Nephron (organoid): ENCODE results near the gene SMAD9.

Source experiments
- H3K27ac Mint-ChIP-seq, 3 experiments: 2 replicates each; pipeline ENCODE4 v1.8.0; 2020; ENCODE audit warnings: mixed read lengths in 3 of 3, mild to moderate bottlenecking in 2 of 3, moderate library complexity in 1 of 3
- H3K27me3 Mint-ChIP-seq: 2 replicates; pipeline ENCODE4 v1.8.0; 2021; ENCODE audit warnings: low read depth, mild to moderate bottlenecking, moderate library complexity, mixed read lengths
- H3K36me3 Mint-ChIP-seq: 2 replicates; pipeline ENCODE4 v1.8.0; 2020; ENCODE audit warnings: low read depth, mixed read lengths
- H3K4me1 Mint-ChIP-seq: 2 replicates; pipeline ENCODE4 v1.8.0; 2020; ENCODE audit warnings: mixed read lengths
- H3K4me3 Mint-ChIP-seq, 3 experiments: 2 replicates each; pipeline ENCODE4 v1.8.0; 2020; ENCODE audit warnings: mild to moderate bottlenecking in 3 of 3, mixed read lengths in 3 of 3, moderate library complexity in 2 of 3
- H3K9me3 Mint-ChIP-seq: 2 replicates; pipeline ENCODE4 v1.8.0; 2020; ENCODE audit warnings: mixed read lengths
- TF ChIP-seq, protein P1 (sequence below), 3 experiments: fragments of 200-600 bp; sonication (generic); IDR thresholded peaks; one replicate each; pipeline ENCODE4 v1.5.0; 2021; ENCODE audit warnings: antibody characterized with exemption in 3 of 3; ENCODE audit not compliant: unreplicated experiment in 3 of 3

The SMAD9 gene

DNA sequence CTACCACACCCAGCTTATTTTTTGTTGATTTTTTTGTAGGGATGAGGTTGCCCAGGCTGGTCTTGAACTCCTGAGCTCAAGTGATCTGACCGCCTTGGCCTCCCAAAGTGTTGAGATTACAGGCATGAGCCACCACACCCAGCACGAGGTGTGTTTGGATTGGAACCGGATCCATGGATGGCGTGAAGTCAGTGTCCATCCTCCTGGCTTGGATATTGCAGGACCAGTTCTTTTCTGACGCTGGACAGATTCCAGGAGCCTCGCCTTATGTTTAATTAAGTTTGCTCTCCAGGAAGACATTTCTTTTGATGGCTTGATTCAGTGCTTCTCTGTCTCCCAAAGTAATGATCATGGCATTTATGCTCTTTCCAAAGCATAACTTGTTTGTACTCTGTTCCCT is 115.5 kb downstream of the SMAD9 start:
- Mint-ChIP-seq H3K4me3 (no peak overlapping the region), H3K4me1 (no peaks in the 10 kb centered on the region), H3K27me3 (no peaks in the 10 kb centered on the region), H3K27ac (no peak overlapping the region), H3K9me3 (no peaks in the 10 kb centered on the region), H3K36me3 (no peaks in the 10 kb centered on the region)
- TF ChIP-seq, protein P1, sequence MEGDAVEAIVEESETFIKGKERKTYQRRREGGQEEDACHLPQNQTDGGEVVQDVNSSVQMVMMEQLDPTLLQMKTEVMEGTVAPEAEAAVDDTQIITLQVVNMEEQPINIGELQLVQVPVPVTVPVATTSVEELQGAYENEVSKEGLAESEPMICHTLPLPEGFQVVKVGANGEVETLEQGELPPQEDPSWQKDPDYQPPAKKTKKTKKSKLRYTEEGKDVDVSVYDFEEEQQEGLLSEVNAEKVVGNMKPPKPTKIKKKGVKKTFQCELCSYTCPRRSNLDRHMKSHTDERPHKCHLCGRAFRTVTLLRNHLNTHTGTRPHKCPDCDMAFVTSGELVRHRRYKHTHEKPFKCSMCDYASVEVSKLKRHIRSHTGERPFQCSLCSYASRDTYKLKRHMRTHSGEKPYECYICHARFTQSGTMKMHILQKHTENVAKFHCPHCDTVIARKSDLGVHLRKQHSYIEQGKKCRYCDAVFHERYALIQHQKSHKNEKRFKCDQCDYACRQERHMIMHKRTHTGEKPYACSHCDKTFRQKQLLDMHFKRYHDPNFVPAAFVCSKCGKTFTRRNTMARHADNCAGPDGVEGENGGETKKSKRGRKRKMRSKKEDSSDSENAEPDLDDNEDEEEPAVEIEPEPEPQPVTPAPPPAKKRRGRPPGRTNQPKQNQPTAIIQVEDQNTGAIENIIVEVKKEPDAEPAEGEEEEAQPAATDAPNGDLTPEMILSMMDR (IDR thresholded peaks at IDR 0.05; ENCODE audit: unreplicated experiment in 3 of 3) = no peak

DNA sequence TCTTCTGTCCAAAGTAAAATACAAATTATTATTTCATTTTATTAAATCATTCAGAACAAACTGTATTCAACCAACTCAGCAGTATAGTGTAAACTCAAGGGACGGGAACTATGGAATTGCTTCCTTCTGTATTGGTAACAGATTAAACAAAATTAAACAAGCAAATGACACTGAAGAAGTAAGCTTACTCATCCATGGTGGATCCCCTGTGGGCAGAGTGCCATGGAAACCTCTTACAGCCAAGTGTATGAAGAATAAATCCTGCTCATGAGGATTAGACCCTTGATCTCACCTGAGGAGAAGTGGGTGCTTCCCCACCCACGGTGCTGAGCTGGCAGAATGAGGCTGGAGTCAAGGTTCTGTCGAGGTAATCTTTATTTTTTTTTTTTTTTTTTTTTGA is 119.0 kb downstream of the SMAD9 start:
- H3K36me3 Mint-ChIP-seq = no peaks in the 10 kb centered on the region
- TF ChIP-seq, protein P1 (IDR thresholded peaks at IDR 0.05; ENCODE audit: unreplicated experiment in 3 of 3) = no peak
- no peaks in the 10 kb centered on the region for H3K9me3 Mint-ChIP-seq
- no peaks in the 10 kb centered on the region for H3K27me3 Mint-ChIP-seq
- no peak overlapping the region for H3K27ac Mint-ChIP-seq
- no peak overlapping the region for H3K4me3 Mint-ChIP-seq
- H3K4me1 Mint-ChIP-seq = no peaks in the 10 kb centered on the region

DNA sequence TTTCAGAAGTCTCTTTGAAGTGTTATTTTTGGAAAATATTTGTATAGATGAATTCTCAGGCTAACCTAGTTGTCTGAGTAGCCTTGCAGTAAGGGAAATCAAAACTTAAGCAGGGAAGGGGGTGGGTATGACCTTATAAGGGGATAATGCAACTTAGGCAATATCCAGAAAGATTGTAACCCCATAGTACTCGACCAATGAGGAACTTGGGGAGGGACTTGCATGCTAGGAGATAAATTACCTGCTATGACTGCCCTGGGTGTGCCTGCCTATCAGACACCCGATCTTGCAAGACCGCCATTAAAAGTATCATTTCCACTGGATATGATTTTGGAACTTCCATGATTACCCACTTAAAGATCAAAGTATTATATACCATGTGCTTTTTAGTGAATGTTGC is 124.0 kb downstream of the SMAD9 start:
- H3K27ac Mint-ChIP-seq = no peak overlapping the region
- H3K36me3 Mint-ChIP-seq = no peaks in the 10 kb centered on the region
- no peaks in the 10 kb centered on the region for H3K4me1 Mint-ChIP-seq
- H3K27me3 Mint-ChIP-seq = no peaks in the 10 kb centered on the region
- TF ChIP-seq, protein P1 (IDR thresholded peaks at IDR 0.05; ENCODE audit: unreplicated experiment in 3 of 3) = no peak
- H3K9me3 Mint-ChIP-seq = no peaks in the 10 kb centered on the region
- H3K4me3 Mint-ChIP-seq = no peak overlapping the region

DNA sequence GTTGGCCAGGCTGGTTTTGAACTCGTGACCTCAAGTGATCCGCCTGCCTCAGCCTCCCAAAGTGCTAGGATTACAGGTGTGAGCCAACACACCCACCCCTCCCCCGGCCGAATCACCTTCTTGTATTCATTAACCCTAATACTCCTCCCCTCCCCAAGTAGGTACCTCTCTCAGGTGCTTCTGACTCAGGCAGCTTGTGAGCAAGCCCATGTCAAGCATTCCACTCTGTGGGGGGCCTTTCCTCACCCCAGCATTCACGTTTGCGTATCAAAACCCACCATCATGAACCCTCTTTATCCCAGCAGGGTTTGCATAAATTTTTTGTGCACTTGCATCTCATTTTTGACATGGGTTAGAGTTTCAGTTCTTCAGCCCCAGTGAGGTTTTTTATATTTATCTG is 124.6 kb downstream of the SMAD9 start:
- Mint-ChIP-seq H3K36me3 (no peaks in the 10 kb centered on the region), H3K4me3 (no peak overlapping the region), H3K27ac (no peak overlapping the region), H3K27me3 (no peaks in the 10 kb centered on the region), H3K9me3 (no peaks in the 10 kb centered on the region), H3K4me1 (no peaks in the 10 kb centered on the region)
- TF ChIP-seq, protein P1 (IDR thresholded peaks at IDR 0.05; ENCODE audit: unreplicated experiment in 3 of 3) = no peak
